Panc1 (cell line): ENCODE results near the gene CLCN1.

Source experiments
- POLR2AphosphoS5 ChIP-seq: IDR thresholded peaks from 2 replicates; pipeline ENCODE4 v1.6.1; 2012; ENCODE audit warnings: mild to moderate bottlenecking, low read depth, low read length, moderate library complexity
- SIN3A ChIP-seq: IDR thresholded peaks from 2 replicates; pipeline ENCODE4 v1.6.1; 2012; ENCODE audit warnings: low read depth, mild to moderate bottlenecking, low read length, moderate library complexity, borderline replicate concordance; ENCODE audit not compliant: insufficient read depth
- TF ChIP-seq, protein P1 (sequence below): fragments of 450-650 bp; IDR thresholded peaks from 2 replicates; pipeline ENCODE4 v1.5.1; 2017; ENCODE audit warnings: mild to moderate bottlenecking
- TF ChIP-seq, protein P2 (sequence below), 2 experiments: IDR thresholded peaks; 2 replicates each; pipeline ENCODE4 v1.6.1; 2011 to 2012; ENCODE audit warnings: low read depth in 2 of 2, control low read depth in 1 of 2, low read length in 1 of 2, mild to moderate bottlenecking in 1 of 2, moderate library complexity in 1 of 2; ENCODE audit not compliant: insufficient read depth in 1 of 2

DNA sequence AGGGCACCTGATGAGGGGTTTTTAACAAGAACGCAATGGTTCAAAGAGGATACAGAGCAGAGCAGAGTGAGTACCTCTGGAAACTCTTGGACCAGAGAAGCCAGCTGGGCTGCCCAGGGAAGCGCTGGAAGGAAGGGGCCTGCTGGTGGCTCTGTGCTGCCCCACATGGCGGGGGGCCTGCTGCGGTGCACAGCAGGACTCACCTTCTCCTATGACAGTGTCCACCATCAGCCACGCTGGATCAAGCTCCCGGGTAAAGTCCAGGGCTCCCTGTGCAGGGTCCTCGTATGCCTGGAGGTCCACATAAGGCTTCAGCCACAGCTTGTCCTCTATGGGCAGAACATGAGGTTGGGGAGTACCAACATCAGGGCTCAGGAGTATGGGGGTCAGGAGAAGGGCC lies 80.3 kb downstream of the CLCN1 start:
- TF ChIP-seq, protein P1, sequence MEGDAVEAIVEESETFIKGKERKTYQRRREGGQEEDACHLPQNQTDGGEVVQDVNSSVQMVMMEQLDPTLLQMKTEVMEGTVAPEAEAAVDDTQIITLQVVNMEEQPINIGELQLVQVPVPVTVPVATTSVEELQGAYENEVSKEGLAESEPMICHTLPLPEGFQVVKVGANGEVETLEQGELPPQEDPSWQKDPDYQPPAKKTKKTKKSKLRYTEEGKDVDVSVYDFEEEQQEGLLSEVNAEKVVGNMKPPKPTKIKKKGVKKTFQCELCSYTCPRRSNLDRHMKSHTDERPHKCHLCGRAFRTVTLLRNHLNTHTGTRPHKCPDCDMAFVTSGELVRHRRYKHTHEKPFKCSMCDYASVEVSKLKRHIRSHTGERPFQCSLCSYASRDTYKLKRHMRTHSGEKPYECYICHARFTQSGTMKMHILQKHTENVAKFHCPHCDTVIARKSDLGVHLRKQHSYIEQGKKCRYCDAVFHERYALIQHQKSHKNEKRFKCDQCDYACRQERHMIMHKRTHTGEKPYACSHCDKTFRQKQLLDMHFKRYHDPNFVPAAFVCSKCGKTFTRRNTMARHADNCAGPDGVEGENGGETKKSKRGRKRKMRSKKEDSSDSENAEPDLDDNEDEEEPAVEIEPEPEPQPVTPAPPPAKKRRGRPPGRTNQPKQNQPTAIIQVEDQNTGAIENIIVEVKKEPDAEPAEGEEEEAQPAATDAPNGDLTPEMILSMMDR: no peak
- TF ChIP-seq, protein P2, sequence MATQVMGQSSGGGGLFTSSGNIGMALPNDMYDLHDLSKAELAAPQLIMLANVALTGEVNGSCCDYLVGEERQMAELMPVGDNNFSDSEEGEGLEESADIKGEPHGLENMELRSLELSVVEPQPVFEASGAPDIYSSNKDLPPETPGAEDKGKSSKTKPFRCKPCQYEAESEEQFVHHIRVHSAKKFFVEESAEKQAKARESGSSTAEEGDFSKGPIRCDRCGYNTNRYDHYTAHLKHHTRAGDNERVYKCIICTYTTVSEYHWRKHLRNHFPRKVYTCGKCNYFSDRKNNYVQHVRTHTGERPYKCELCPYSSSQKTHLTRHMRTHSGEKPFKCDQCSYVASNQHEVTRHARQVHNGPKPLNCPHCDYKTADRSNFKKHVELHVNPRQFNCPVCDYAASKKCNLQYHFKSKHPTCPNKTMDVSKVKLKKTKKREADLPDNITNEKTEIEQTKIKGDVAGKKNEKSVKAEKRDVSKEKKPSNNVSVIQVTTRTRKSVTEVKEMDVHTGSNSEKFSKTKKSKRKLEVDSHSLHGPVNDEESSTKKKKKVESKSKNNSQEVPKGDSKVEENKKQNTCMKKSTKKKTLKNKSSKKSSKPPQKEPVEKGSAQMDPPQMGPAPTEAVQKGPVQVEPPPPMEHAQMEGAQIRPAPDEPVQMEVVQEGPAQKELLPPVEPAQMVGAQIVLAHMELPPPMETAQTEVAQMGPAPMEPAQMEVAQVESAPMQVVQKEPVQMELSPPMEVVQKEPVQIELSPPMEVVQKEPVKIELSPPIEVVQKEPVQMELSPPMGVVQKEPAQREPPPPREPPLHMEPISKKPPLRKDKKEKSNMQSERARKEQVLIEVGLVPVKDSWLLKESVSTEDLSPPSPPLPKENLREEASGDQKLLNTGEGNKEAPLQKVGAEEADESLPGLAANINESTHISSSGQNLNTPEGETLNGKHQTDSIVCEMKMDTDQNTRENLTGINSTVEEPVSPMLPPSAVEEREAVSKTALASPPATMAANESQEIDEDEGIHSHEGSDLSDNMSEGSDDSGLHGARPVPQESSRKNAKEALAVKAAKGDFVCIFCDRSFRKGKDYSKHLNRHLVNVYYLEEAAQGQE (IDR thresholded peaks at IDR 0.05; ENCODE audit: insufficient read depth in 1 of 2, low read depth in 2 of 2, low read length in 1 of 2): no peak
- no peak for TF ChIP-seq POLR2AphosphoS5
- TF ChIP-seq SIN3A: no peak
